ENCODE measurements around the gene SMTN. TPM values are rescaled to one million over a fixed set of nuclear protein-coding genes. Genes with fewer than 3 reads are reported as not detected.

Gene SMTN
- total and polyA plus RNA-seq, 4 donors = 10.1 to 47.3 (median 13.8) TPM

GRCh38 chr22:31141551-31141950, 60.4 kb downstream of the SMTN start:
- no peak overlapping the region for H3K9ac ChIP-seq (ENCODE audit: low read depth in 1 of 2, low read length in 2 of 2)
- H3K27ac ChIP-seq (ENCODE audit: low read depth in 1 of 2, low read length in 2 of 2) = no peak overlapping the region
- DNase-seq (ENCODE audit: low spot score) = no peak
- H3K9me3 ChIP-seq (ENCODE audit: control insufficient read depth in 4 of 4, low read length in 3 of 4) = no peaks in the 10 kb centered on the region
- H3K4me3 ChIP-seq (ENCODE audit: low read depth in 1 of 3, low read length in 3 of 3) = no peak overlapping the region
- 89% methylated on average over 2 of the region's 2 CpGs for WGBS
- no peaks in the 10 kb centered on the region for H3K27me3 ChIP-seq (ENCODE audit: control insufficient read depth in 4 of 4, insufficient read depth in 4 of 4, low read length in 3 of 4)
- TF ChIP-seq YY1 (IDR thresholded peaks at IDR 0.05) (no peak), REST (IDR thresholded peaks at IDR 0.05) (no peak), RAD21 (IDR thresholded peaks at IDR 0.05) (no peak), NR2F2 (IDR thresholded peaks at IDR 0.05) (no peak), GABPA (IDR thresholded peaks at IDR 0.05 in 1 of 2, conservative IDR thresholded peaks at IDR 0.05 in 1 of 2) (no peak), HNF4A (conservative IDR thresholded peaks at IDR 0.05) (no peak), EGR1 (IDR thresholded peaks at IDR 0.05; ENCODE audit: low read depth in 2 of 2) (no peak), SP1 (IDR thresholded peaks at IDR 0.05) (no peak), FOXA2 (IDR thresholded peaks at IDR 0.05) (no peak), FOXA1 (IDR thresholded peaks at IDR 0.05) (no peak), MAX (IDR thresholded peaks at IDR 0.05) (no peak), TAF1 (conservative IDR thresholded peaks at IDR 0.05) (no peak), HNF4G (IDR thresholded peaks at IDR 0.05) (no peak), JUND (IDR thresholded peaks at IDR 0.05) (no peak), CTCF (IDR thresholded peaks at IDR 0.05; ENCODE audit: low read depth, low read length, missing input control) (no peak), ZBTB33 (IDR thresholded peaks at IDR 0.05) (no peak), ATF3 (IDR thresholded peaks at IDR 0.05) (no peak), RXRA (IDR thresholded peaks at IDR 0.05) (no peak)
- no peaks in the 10 kb centered on the region for H3K36me3 ChIP-seq (ENCODE audit: control insufficient read depth in 4 of 4, insufficient read depth in 3 of 4, low read depth in 1 of 4, low read length in 3 of 4)
- H3K4me1 ChIP-seq (ENCODE audit: control insufficient read depth in 4 of 4, insufficient read depth in 4 of 4, low read length in 3 of 4) = no peaks in the 10 kb centered on the region

Data from liver (tissue), 9 donors.